Body of pancreas (tissue), 4 donors: ENCODE results near the gene MAPK1.

Experiments used
- CTCF ChIP-seq, 7 experiments: fragments of 450-650 bp in 4 of 7; fragments of 200-600 bp in 3 of 7; sonication (generic) in 3 of 7; IDR thresholded peaks; one replicate each; pipeline ENCODE4 v1.5.1; 2016 to 2019; ENCODE audit warnings: antibody characterized with exemption in 7 of 7
- POLR2A ChIP-seq, 3 donors: fragments of 450-650 bp; IDR thresholded peaks; one replicate each; pipeline ENCODE4 v1.6.1; 2016; ENCODE audit warnings: antibody characterized with exemption in 3 of 3, mild to moderate bottlenecking in 2 of 3

GRCh38 chr22:21790359-21790758 is 77.1 kb downstream of the MAPK1 start:
- no peak for TF ChIP-seq CTCF (IDR thresholded peaks at IDR 0.05)
- no peak for TF ChIP-seq POLR2A (IDR thresholded peaks at IDR 0.05)
